Epithelial cell of esophagus (primary cell): ENCODE measurements around the gene PPP4R3B.
A peak's percentile ranks its signal among the peaks of the same experiment; 100 is the strongest.
"Not testable (repeated sequence)": the region's sequence is repeated elsewhere in the genome, so short reads cannot be mapped to it uniquely, and the experiment has no call there.

Experiments
- DNase-seq: peaks from one replicate; pipeline ENCODE4 v3.0.0; 2010; ENCODE audit warnings: low read depth
- H3K4me3 ChIP-seq: 2 replicates; pipeline ENCODE4 v1.5.1; 2011; ENCODE audit warnings: mild to moderate bottlenecking, low read length, control low read depth
- CTCF ChIP-seq: IDR thresholded peaks from 2 replicates; pipeline ENCODE4 v1.5.1; 2011; ENCODE audit warnings: low read depth, mild to moderate bottlenecking, low read length, control low read depth, inconsistent platforms; ENCODE audit not compliant: insufficient read depth; ENCODE audit errors: missing control alignments

PPP4R3B gene

DNA sequence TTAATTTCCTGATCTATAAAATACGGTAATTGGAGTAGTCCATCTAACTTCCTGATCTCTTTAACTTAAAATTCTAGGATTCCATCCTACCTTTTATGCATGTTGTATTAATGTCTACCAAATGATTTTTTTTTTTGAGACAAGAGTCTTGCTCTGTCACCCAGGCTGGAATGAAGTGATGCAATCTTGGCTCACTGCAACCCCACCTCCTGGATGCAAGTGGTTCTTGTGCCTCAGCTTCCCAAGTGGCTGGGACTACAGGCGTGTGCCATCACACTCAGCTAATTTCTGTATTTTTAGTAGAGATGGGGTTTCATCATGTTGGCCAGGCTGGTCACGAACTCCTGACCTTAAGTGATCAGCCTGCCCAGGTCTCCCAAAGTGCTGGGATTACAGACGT lies 50.1 kb downstream of the PPP4R3B start:
- DNase-seq: peak; percentile 49
- no peak for TF ChIP-seq CTCF
- H3K4me3 ChIP-seq: no peak overlapping the region

DNA sequence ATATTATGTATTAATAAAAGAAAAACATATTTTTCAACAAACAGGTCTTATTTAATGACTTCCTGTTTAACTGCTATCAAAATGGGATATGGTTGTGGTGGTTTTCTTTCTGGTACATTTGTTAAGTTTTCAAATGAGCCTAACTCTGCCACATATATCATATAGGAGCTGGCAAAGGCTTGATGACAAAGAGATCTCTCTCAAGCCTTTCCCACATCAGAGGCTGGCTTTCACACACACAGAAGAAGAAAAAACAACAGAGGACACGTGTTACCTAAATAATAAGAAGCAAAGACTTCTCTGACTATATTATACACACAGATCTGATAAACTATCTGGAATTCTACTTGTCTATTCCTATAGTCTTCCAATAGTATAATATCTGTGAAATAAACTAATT lies 51.8 kb downstream of the PPP4R3B start:
- no peak for TF ChIP-seq CTCF
- DNase-seq: no peak
- H3K4me3 ChIP-seq: no peak overlapping the region

- TF ChIP-seq CTCF: no peak
- no peak for DNase-seq
- no peak overlapping the region for H3K4me3 ChIP-seq
These were observed 56.6 kb downstream of the PPP4R3B start for GRCh38 chr2:55560855-55561254.

- no peak for TF ChIP-seq CTCF
These were observed 60.6 kb downstream of the PPP4R3B start for GRCh38 chr2:55556809-55557208.

DNA sequence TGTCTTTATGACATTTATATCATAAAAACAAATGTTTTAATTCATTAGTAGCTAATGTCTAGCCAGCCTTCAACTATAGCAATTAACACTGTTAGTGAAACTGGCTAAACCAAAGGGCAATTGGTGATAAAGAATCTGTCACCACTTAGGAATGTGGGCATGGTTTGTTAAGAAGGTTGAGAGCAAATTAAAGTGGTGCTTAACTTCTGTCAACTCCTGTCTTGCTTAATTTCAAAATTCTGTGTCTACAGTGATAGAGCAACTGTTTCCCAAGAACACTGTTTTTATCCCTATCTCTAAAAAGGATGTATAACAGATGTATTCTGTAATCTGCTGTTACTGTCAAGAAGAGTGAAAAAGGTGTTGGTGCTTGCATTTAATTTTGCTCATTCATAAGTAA lies 61.4 kb downstream of the PPP4R3B start:
- no peak overlapping the region for H3K4me3 ChIP-seq
- DNase-seq: peak; percentile 85

More at GRCh38 chr2:55556809-55557208, 60.6 kb downstream of the PPP4R3B start:
- H3K4me3 ChIP-seq: no peak overlapping the region
- DNase-seq: no peak

GRCh38 chr2:55553321-55553720 lies 64.1 kb downstream of the PPP4R3B start:
- TF ChIP-seq CTCF: no peak
- no peak overlapping the region for H3K4me3 ChIP-seq

More for the DNA sequence above, 61.4 kb downstream of the PPP4R3B start:
- TF ChIP-seq CTCF: no peak

DNA sequence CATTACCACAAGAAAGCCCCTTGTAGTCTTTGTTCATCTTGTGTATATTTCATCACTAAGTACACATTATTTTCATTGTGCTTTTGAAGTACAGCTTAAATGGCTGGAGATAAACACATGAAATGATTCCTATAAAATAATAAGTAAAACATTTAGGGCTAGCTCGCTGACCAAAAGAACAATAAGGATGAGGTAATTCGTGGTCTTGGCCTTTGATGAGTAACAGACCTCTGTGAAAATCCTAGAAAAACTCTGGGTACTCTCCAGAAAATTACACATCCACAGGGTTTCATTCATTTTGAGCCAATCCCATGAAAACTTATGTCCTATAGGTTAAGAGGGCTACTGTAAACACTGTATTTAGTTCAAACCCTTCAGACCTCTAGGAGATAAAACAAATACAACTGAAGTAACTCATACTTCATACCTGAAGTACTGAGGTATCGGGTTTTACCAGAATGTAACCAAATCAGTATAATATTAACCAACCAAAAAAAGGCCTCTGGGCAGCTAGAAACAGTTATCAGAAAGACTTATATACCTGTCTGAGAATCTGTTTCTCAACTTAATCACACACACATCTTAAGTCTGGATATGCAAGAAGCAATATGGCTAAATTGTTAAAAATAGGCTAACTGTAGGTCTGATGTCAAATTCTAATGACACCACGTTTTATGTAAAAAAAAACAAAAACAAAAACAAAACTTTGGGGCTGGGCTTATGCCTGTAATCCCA lies 66.9 kb downstream of the PPP4R3B start:
- peak; percentile 7 for DNase-seq

More at GRCh38 chr2:55553321-55553720, 64.1 kb downstream of the PPP4R3B start:
- DNase-seq: no peak

DNA sequence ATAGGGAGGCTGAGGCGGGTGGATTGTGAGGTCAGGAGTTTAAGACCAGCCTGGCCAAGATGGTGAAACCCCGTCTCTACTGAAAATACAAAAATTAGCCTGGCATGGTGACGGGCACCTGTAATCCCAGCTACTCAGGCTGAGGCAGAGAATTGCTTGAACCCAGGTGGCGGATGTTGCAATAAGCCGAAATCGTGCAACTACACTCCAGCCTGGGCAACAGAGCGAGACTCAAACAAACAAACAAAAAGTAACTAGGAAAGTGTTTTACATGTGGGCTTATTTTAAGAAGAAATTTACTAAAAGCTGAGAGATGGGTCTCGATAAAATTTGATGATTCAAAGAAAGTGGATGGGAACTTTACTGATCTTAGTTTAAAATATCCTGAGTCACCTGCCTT lies 69.7 kb downstream of the PPP4R3B start:
- H3K4me3 ChIP-seq, DNase-seq: not testable (repeated sequence)

More for the DNA sequence above, 66.9 kb downstream of the PPP4R3B start:
- H3K4me3 ChIP-seq: no peak overlapping the region
- no peak for TF ChIP-seq CTCF
